Gastrocnemius medialis (tissue), 4 donors: ENCODE results near the gene MAML3.

Experiments
- CTCF ChIP-seq, 5 experiments: fragments of 450-650 bp in 3 of 5; fragments of 200-600 bp in 2 of 5; sonication (generic) in 2 of 5; IDR thresholded peaks in 4 of 5; conservative IDR thresholded peaks in 1 of 5; 1 replicate in 4 of 5; 2 replicates in 1 of 5; pipeline ENCODE4 v1.5.1; 2016 to 2019; ENCODE audit warnings: antibody characterized with exemption in 5 of 5, mild to moderate bottlenecking in 3 of 5, moderate library complexity in 3 of 5
- POLR2A ChIP-seq, 2 donors: fragments of 450-650 bp; IDR thresholded peaks; one replicate each; pipeline ENCODE4 v1.6.1; 2017; ENCODE audit warnings: antibody characterized with exemption in 2 of 2, mild to moderate bottlenecking in 2 of 2, moderate library complexity in 2 of 2

- TF ChIP-seq CTCF (IDR thresholded peaks at IDR 0.05 in 4 of 5, conservative IDR thresholded peaks at IDR 0.05 in 1 of 5), result no peak
- TF ChIP-seq POLR2A (IDR thresholded peaks at IDR 0.05), result no peak
Observed at GRCh38 chr4:139783741-139784484, 370.1 kb downstream of the MAML3 start.
